ENCODE results near the gene BMPR1B. TPM values are rescaled to one million over a fixed set of nuclear protein-coding genes. Genes with fewer than 3 reads are reported as not detected.

Gene BMPR1B
- total and polyA plus RNA-seq, 9 of the 15 experiments (the other 6 are each of a cell fraction or from before 2014, with no cell fraction given), result 0.01 TPM; not detected in 8

- ATAC-seq (no peak), FAIRE-seq (peak; percentile 40), DNase-seq (ENCODE audit: extremely low read depth in 1 of 4, low spot score in 3 of 4) (no peak)
- Histone ChIP-seq H3K27ac (ENCODE audit: extremely low read depth, low read depth, low read length) (no peak overlapping the region), H4K20me1 (replicated peaks; ENCODE audit: control insufficient read depth, insufficient read depth, low read length) (no peaks in the 10 kb centered on the region), H3K36me3 (ENCODE audit: control insufficient read depth, insufficient read depth, low read length) (no peaks in the 10 kb centered on the region), H3K4me1 (replicated peaks in 1 of 2; ENCODE audit: control insufficient read depth in 2 of 2, insufficient read depth in 2 of 2, low read length in 2 of 2) (peaks cover 0 to under 1% of the 10 kb centered on the region in 2 experiments; a peak in 1 of 5 replicates), H3K9me3 (replicated peaks; ENCODE audit: control insufficient read depth, insufficient read depth, low read depth, low read length) (no peaks in the 10 kb centered on the region), H3K79me2 (ENCODE audit: control insufficient read depth, insufficient read depth, low read length) (no peaks in the 10 kb centered on the region), H3K9ac (ENCODE audit: insufficient read depth in 1 of 2, low read depth in 2 of 2, low read length in 2 of 2) (no peak overlapping the region), H3K27me3 (ENCODE audit: control insufficient read depth in 2 of 2, insufficient read depth in 2 of 2, low read length in 2 of 2) (no peaks in the 10 kb centered on the region), H2AFZ (ENCODE audit: low read depth, low read length) (no peak overlapping the region), H3K4me2 (ENCODE audit: insufficient read depth, low read length) (no peak overlapping the region), H3K4me3 (no peak overlapping the region), H3K9me1 (ENCODE audit: control insufficient read depth, insufficient read depth, low read length) (no peaks in the 10 kb centered on the region)
- intact Hi-C loops (cut with micrococcal nuclease), result no loop called here
- in situ Hi-C loops (cut with MboI), result no loop called here
- BruUV-seq (replicated peaks), result no TSS peak
- WGBS (ENCODE audit: insufficient coverage, low coverage, missing lambda C conversion rate), result 3% methylated on average over 7 of the region's 7 CpGs
- ChIA-PET POLR2A (no interaction called here), CTCF (ENCODE audit: low intra/inter-chr PET ratio) (no interaction called here)
- TF ChIP-seq ZNF431 (CRISPR knock-in tag; IDR thresholded peaks at IDR 0.05), result no peak
- no peak for TF ChIP-seq POLR2A (conservative IDR thresholded peaks at IDR 0.05)
- no peak for TF ChIP-seq ZBTB8A (IDR thresholded peaks at IDR 0.05; ENCODE audit: partially characterized antibody)
- TF ChIP-seq RCOR1 (IDR thresholded peaks at IDR 0.05; ENCODE audit: borderline replicate concordance in 1 of 2, low read depth in 2 of 2, low read length in 2 of 2), result no peak
- no peak for TF ChIP-seq HMG20A (CRISPR knock-in tag; conservative IDR thresholded peaks at IDR 0.05)
- TF ChIP-seq NFIX (CRISPR knock-in tag; IDR thresholded peaks at IDR 0.05; ENCODE audit: low read depth), result no peak
- TF ChIP-seq PCBP1 (IDR thresholded peaks at IDR 0.05; ENCODE audit: low read depth, low read length, poor library complexity, severe bottlenecking), result no peak
- TF ChIP-seq NR2F6 (CRISPR knock-in tag; IDR thresholded peaks at IDR 0.05), result no peak
- TF ChIP-seq IRF9 (tag; IDR thresholded peaks at IDR 0.05), result no peak
- TF ChIP-seq ELF2 (CRISPR knock-in tag; IDR thresholded peaks at IDR 0.05), result no peak
- no peak for TF ChIP-seq ZNF512 (tag; IDR thresholded peaks at IDR 0.05)
- TF ChIP-seq ZNF280B (CRISPR knock-in tag; IDR thresholded peaks at IDR 0.05), result no peak
- no peak for TF ChIP-seq GATAD2A (IDR thresholded peaks at IDR 0.05)
- no peak for TF ChIP-seq ZBTB33 (CRISPR knock-in tag; IDR thresholded peaks at IDR 0.05)
- TF ChIP-seq HMGXB4 (CRISPR knock-in tag; IDR thresholded peaks at IDR 0.05), result no peak
- TF ChIP-seq SIRT6 (IDR thresholded peaks at IDR 0.05; ENCODE audit: low read depth, low read length), result no peak
- no peak for TF ChIP-seq E2F3 (CRISPR knock-in tag; IDR thresholded peaks at IDR 0.05)
Observed at GRCh38 chr4:94892051-94892450, 134.3 kb downstream of the BMPR1B start.
